H9 (cell line): Measurements from ENCODE around the gene PHF21A. TPM values are rescaled to one million over a fixed set of nuclear protein-coding genes. Genes with fewer than 3 reads are reported as not detected.
"Not testable (repeated sequence)": the region's sequence is repeated elsewhere in the genome, so short reads cannot be mapped to it uniquely, and the experiment has no call there.

Experiments
- DNase-seq: peaks from one replicate; pipeline ENCODE4 v3.0.0-alpha.2; 2017
- H2AFZ ChIP-seq: one replicate; pipeline ENCODE4 v1.6.1; 2013; ENCODE audit warnings: mild to moderate bottlenecking, low read length, control low read depth, moderate library complexity
- H2AK5ac ChIP-seq: 2 replicates; pipeline ENCODE4 v1.6.1; 2013; ENCODE audit warnings: low read length, control low read depth, mixed read lengths; ENCODE audit not compliant: insufficient read length
- H2BK120ac ChIP-seq: one replicate; pipeline ENCODE4 v1.6.1; 2013; ENCODE audit warnings: low read depth, mild to moderate bottlenecking, low read length, control low read depth, inconsistent platforms; ENCODE audit not compliant: poor library complexity, severe bottlenecking
- H2BK12ac ChIP-seq: 2 replicates; pipeline ENCODE4 v1.6.1; 2013; ENCODE audit warnings: low read length, control low read depth, mixed read lengths, low read depth; ENCODE audit not compliant: insufficient read length
- H2BK15ac ChIP-seq: 2 replicates; pipeline ENCODE4 v1.6.1; 2013; ENCODE audit warnings: low read depth, low read length, control low read depth
- H2BK20ac ChIP-seq: one replicate; pipeline ENCODE4 v1.6.1; 2013; ENCODE audit warnings: low read depth, mild to moderate bottlenecking, low read length, control low read depth, inconsistent platforms; ENCODE audit not compliant: poor library complexity, severe bottlenecking
- H2BK5ac ChIP-seq: 2 replicates; pipeline ENCODE4 v1.6.1; 2013; ENCODE audit warnings: low read length, control low read depth, mixed read lengths; ENCODE audit not compliant: insufficient read length
- H3K14ac ChIP-seq: 2 replicates; pipeline ENCODE4 v1.6.1; 2013; ENCODE audit warnings: low read length, control low read depth; ENCODE audit not compliant: insufficient read depth
- H3K18ac ChIP-seq: 2 replicates; pipeline ENCODE4 v1.6.1; 2013; ENCODE audit warnings: low read depth, mild to moderate bottlenecking, mixed read lengths, low read length, control low read depth; ENCODE audit not compliant: insufficient read length
- H3K23ac ChIP-seq: 2 replicates; pipeline ENCODE4 v1.6.1; 2013; ENCODE audit warnings: low read length, control low read depth, mixed read lengths, low read depth; ENCODE audit not compliant: insufficient read length
- H3K23me2 ChIP-seq: 2 replicates; pipeline ENCODE4 v1.6.1; 2013; ENCODE audit warnings: low read depth, mild to moderate bottlenecking, mixed read lengths, low read length, control low read depth; ENCODE audit not compliant: insufficient read length, poor library complexity, severe bottlenecking
- H3K27ac ChIP-seq: 2 replicates; pipeline ENCODE4 v1.5.1; 2013; ENCODE audit warnings: low read length, control low read depth, mixed read lengths, low read depth; ENCODE audit not compliant: insufficient read length
- H3K27me3 ChIP-seq: 2 replicates; pipeline ENCODE4 v1.6.1; 2013; ENCODE audit warnings: low read length, control low read depth, inconsistent platforms; ENCODE audit not compliant: insufficient read depth
- H3K4ac ChIP-seq: 2 replicates; pipeline ENCODE4 v1.6.1; 2013; ENCODE audit warnings: low read depth, mild to moderate bottlenecking, control low read depth, inconsistent platforms, low read length, moderate library complexity
- H3K4me1 ChIP-seq: 2 replicates; pipeline ENCODE4 v1.6.1; 2013; ENCODE audit warnings: low read length, control low read depth, inconsistent platforms; ENCODE audit not compliant: insufficient read depth
- H3K4me2 ChIP-seq: 2 replicates; pipeline ENCODE4 v1.6.1; 2013; ENCODE audit warnings: low read length, control low read depth, mixed read lengths; ENCODE audit not compliant: insufficient read length, insufficient read depth
- H3K56ac ChIP-seq: 2 replicates; pipeline ENCODE4 v1.6.1; 2013; ENCODE audit warnings: low read depth, mild to moderate bottlenecking, mixed read lengths, low read length, control low read depth; ENCODE audit not compliant: insufficient read length
- H3K79me1 ChIP-seq: 2 replicates; pipeline ENCODE4 v1.6.1; 2013; ENCODE audit warnings: low read depth, mild to moderate bottlenecking, moderate library complexity, low read length, control low read depth, inconsistent platforms; ENCODE audit not compliant: insufficient read depth, poor library complexity, severe bottlenecking
- H3K79me2 ChIP-seq: 2 replicates; pipeline ENCODE4 v1.6.1; 2013; ENCODE audit warnings: low read length, control low read depth, inconsistent platforms; ENCODE audit not compliant: insufficient read depth
- H3K9ac ChIP-seq: 2 replicates; pipeline ENCODE4 v1.6.1; 2013; ENCODE audit warnings: low read length, control low read depth, mixed read lengths; ENCODE audit not compliant: insufficient read length; ENCODE audit errors: extremely low read depth
- H3K9me3 ChIP-seq: one replicate; pipeline ENCODE4 v1.6.1; 2013; ENCODE audit warnings: low read depth, low read length, inconsistent platforms; ENCODE audit not compliant: control insufficient read depth
- H3T11ph ChIP-seq: one replicate; pipeline ENCODE4 v1.6.1; 2013; ENCODE audit warnings: mild to moderate bottlenecking, low read length, control low read depth, inconsistent platforms
- H4K20me1 ChIP-seq: one replicate; pipeline ENCODE4 v1.6.1; 2013; ENCODE audit not compliant: control insufficient read depth, insufficient read length, insufficient read depth
- H4K5ac ChIP-seq: 2 replicates; pipeline ENCODE4 v1.6.1; 2013; ENCODE audit warnings: low read depth, mild to moderate bottlenecking, mixed read lengths, low read length, control low read depth; ENCODE audit not compliant: insufficient read length
- H4K8ac ChIP-seq: replicated peaks from 2 replicates; pipeline ENCODE4 v1.6.1; 2013; ENCODE audit warnings: low read length, control low read depth, mixed read lengths, low read depth; ENCODE audit not compliant: insufficient read length
- H4K91ac ChIP-seq: 2 replicates; pipeline ENCODE4 v1.6.1; 2013; ENCODE audit warnings: low read depth, mild to moderate bottlenecking, moderate library complexity, mixed read lengths, low read length, control low read depth; ENCODE audit not compliant: insufficient read length
- H3K27ac Mint-ChIP-seq, 3 experiments: 2 replicates in 2 of 3; 3 replicates in 1 of 3; pipeline ENCODE4 v1.8.0; 2020 to 2021; ENCODE audit warnings: mixed read lengths in 3 of 3, mild to moderate bottlenecking in 1 of 3, moderate library complexity in 1 of 3
- H3K27me3 Mint-ChIP-seq: 2 replicates; pipeline ENCODE4 v1.8.0; 2021; ENCODE audit warnings: low read depth, mild to moderate bottlenecking, moderate library complexity, mixed read lengths
- H3K36me3 Mint-ChIP-seq, 3 experiments: 2 replicates in 2 of 3; 3 replicates in 1 of 3; pipeline ENCODE4 v1.8.0; 2020 to 2021; ENCODE audit warnings: low read depth in 3 of 3, mixed read lengths in 3 of 3; ENCODE audit not compliant: insufficient read depth in 1 of 3
- H3K4me1 Mint-ChIP-seq, 2 experiments: 2 replicates each; pipeline ENCODE4 v1.8.0; 2020; ENCODE audit warnings: mixed read lengths in 2 of 2
- H3K4me3 Mint-ChIP-seq, 2 experiments: 2 replicates in 1 of 2; 3 replicates in 1 of 2; pipeline ENCODE4 v1.8.0; 2020 to 2021; ENCODE audit warnings: mild to moderate bottlenecking in 2 of 2, mixed read lengths in 2 of 2, moderate library complexity in 1 of 2
- H3K9me3 Mint-ChIP-seq, 2 experiments: 2 replicates in 1 of 2; 3 replicates in 1 of 2; pipeline ENCODE4 v1.8.0; 2020; ENCODE audit warnings: mild to moderate bottlenecking in 2 of 2, mixed read lengths in 2 of 2, moderate library complexity in 1 of 2
- WGBS: extraction: QIAGEN DNeasy Blood & Tissue Kit; methylation state at CpG from one replicate; pipeline ENCODE4 v1.1.7; 2013; ENCODE audit warnings: missing lambda C conversion rate, low lambda C conversion rate, mixed read lengths; ENCODE audit not compliant: insufficient read length; ENCODE audit errors: extremely low coverage; 5-methylcytosine and 5-hydroxymethylcytosine counted together
- total RNA-seq: library from RNA; stranded (reverse); gene quantifications from 2 replicates; pipeline ENCODE4 v1.2.1, GENCODE V29; 2021
- TF ChIP-seq, protein P1 (sequence below): fragments of 200-600 bp; sonication (generic); conservative IDR thresholded peaks from 3 replicates; pipeline ENCODE4 v1.8.0; 2021; ENCODE audit warnings: antibody characterized with exemption, mild to moderate bottlenecking

The PHF21A gene
- total RNA-seq, 1 experiment from 2014 or later = 33.8 TPM

DNA sequence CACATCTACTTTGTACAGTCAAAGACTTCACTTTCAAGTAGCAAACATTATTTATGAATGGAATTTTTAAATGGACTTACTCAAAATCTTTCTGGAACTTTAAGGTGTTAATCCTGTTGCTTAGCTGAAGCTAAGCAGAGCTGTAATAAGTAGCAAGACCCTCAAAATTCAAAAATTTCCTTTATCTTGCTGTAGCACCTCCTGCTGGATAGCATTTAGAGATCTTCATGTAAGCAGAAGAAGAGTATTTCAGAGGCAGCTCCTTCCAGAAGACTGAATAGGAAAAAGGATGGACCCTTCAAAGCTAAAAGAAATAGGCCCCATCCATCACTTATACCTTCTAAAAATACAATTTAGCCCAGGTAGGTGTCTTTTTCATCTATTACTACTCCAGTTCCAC is 3.4 kb downstream of the PHF21A start:
- H3K4me2 ChIP-seq = no peak overlapping the region
- no peak overlapping the region for H3K4ac ChIP-seq
- no peak overlapping the region for H4K91ac ChIP-seq
- peak overlapping the region; percentile 21 to 97; a peak in 4 of 5 replicates for H3K4me3 Mint-ChIP-seq
- H3K9me3 Mint-ChIP-seq = no peaks in the 10 kb centered on the region; a peak in 1 of 5 replicates
- H2BK20ac ChIP-seq = no peak overlapping the region
- H4K20me1 ChIP-seq = no peaks in the 10 kb centered on the region
- H4K5ac ChIP-seq = no peak overlapping the region
- H3K4me1 ChIP-seq = no peaks in the 10 kb centered on the region
- H3K27ac ChIP-seq = no peak overlapping the region
- H2BK12ac ChIP-seq = no peak overlapping the region
- DNase-seq = no peak
- peaks cover 24 to 39% of the 10 kb centered on the region in 2 experiments for H3K4me1 Mint-ChIP-seq
- no peaks in the 10 kb centered on the region; the same call in 1 of the 2 replicates for H3K27me3 Mint-ChIP-seq
- no peak overlapping the region for H3K56ac ChIP-seq
- no peak overlapping the region for H3K9ac ChIP-seq
- no peak overlapping the region for H3K23ac ChIP-seq
- no peak overlapping the region for H2BK15ac ChIP-seq
- peaks cover 17% of the 10 kb centered on the region for H3K23me2 ChIP-seq
- no peaks in the 10 kb centered on the region for H3K27me3 ChIP-seq
- no peak overlapping the region for H3T11ph ChIP-seq
- H3K36me3 Mint-ChIP-seq = no peaks in the 10 kb centered on the region; a peak in 1 of 7 replicates
- no peak overlapping the region for H3K14ac ChIP-seq
- TF ChIP-seq, protein P1, sequence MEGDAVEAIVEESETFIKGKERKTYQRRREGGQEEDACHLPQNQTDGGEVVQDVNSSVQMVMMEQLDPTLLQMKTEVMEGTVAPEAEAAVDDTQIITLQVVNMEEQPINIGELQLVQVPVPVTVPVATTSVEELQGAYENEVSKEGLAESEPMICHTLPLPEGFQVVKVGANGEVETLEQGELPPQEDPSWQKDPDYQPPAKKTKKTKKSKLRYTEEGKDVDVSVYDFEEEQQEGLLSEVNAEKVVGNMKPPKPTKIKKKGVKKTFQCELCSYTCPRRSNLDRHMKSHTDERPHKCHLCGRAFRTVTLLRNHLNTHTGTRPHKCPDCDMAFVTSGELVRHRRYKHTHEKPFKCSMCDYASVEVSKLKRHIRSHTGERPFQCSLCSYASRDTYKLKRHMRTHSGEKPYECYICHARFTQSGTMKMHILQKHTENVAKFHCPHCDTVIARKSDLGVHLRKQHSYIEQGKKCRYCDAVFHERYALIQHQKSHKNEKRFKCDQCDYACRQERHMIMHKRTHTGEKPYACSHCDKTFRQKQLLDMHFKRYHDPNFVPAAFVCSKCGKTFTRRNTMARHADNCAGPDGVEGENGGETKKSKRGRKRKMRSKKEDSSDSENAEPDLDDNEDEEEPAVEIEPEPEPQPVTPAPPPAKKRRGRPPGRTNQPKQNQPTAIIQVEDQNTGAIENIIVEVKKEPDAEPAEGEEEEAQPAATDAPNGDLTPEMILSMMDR = peak; percentile 60
- H3K79me1 ChIP-seq = peaks cover 3% of the 10 kb centered on the region
- peaks cover 8% of the 10 kb centered on the region; the same call in 1 of the 2 replicates for H3K79me2 ChIP-seq
- no peak overlapping the region for H3K18ac ChIP-seq
- H2AFZ ChIP-seq = no peak overlapping the region
- H4K8ac ChIP-seq = no peak overlapping the region
- no peak overlapping the region for H2BK5ac ChIP-seq
- no peak overlapping the region for H2BK120ac ChIP-seq
- H2AK5ac ChIP-seq = no peak overlapping the region
- no peak overlapping the region for H3K27ac Mint-ChIP-seq
- H3K9me3 ChIP-seq = no peaks in the 10 kb centered on the region

DNA sequence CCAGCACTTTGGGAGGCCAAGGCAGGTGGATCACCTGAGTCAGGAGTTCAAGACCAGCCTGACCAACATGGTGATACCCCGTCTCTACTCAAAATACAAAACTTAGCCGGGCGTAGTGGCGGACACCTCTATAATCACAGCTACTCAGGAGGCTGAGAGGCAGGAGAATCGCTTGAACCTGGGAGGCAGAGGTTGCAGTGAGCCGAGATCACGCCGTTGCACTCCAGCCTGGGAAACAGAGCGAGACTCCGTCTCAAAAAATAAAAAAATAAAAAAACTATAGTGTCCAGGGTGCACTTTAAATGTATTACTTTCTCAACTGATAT is 4.6 kb downstream of the PHF21A start:
- not testable (repeated sequence) for H2BK120ac ChIP-seq, H3K36me3 Mint-ChIP-seq, H3K4me1 ChIP-seq, H3K4ac ChIP-seq, H3K4me2 ChIP-seq, H4K20me1 ChIP-seq, H4K5ac ChIP-seq, H2BK20ac ChIP-seq, H3K9me3 ChIP-seq, H3K9ac ChIP-seq, DNase-seq, H3K14ac ChIP-seq, H3K27ac ChIP-seq, H3K27me3 Mint-ChIP-seq, H3K23ac ChIP-seq, H2AK5ac ChIP-seq, H3K56ac ChIP-seq, H3K79me1 ChIP-seq, H3K9me3 Mint-ChIP-seq, H2BK5ac ChIP-seq, H3K27me3 ChIP-seq, H2BK12ac ChIP-seq, H3T11ph ChIP-seq, H3K4me3 Mint-ChIP-seq, H2BK15ac ChIP-seq, H3K79me2 ChIP-seq, H3K18ac ChIP-seq, H3K27ac Mint-ChIP-seq, H4K91ac ChIP-seq, H2AFZ ChIP-seq, H4K8ac ChIP-seq
- peaks cover 24 to 36% of the 10 kb centered on the region in 2 experiments for H3K4me1 Mint-ChIP-seq
- peaks cover 13% of the 10 kb centered on the region for H3K23me2 ChIP-seq
- WGBS = no CpG with 5 or more reads among the region's 10 CpGs
